ENCODE measurements around the gene LMO1. TPM values are rescaled to one million over a fixed set of nuclear protein-coding genes. Genes with fewer than 3 reads are reported as not detected.

LMO1 gene
- total and polyA plus RNA-seq, 2 of the 8 experiments (the other 6 are each of a cell fraction or from before 2014, with no cell fraction given), result 0.17 TPM; not detected in 1

- no peak overlapping the region for H2BK5ac ChIP-seq (ENCODE audit: low read depth, low read length)
- no peak for FAIRE-seq
Observed at GRCh38 chr11:8232849-8233606, 30.6 kb downstream of the LMO1 start.

More at GRCh38 chr11:8232849-8233606, 30.6 kb downstream of the LMO1 start:
- TF ChIP-seq RAD21 (IDR thresholded peaks at IDR 0.05 in 1 of 2, conservative IDR thresholded peaks at IDR 0.05 in 1 of 2; ENCODE audit: low read depth in 2 of 2, low read length in 2 of 2) (no peak), CTCF (IDR thresholded peaks at IDR 0.05; ENCODE audit: control extremely low read depth in 1 of 3, insufficient read depth in 1 of 3, low read depth in 1 of 3, low read length in 3 of 3) (no peak)
- Histone ChIP-seq H3K23me2 (ENCODE audit: low read depth, low read length) (no peaks in the 10 kb centered on the region; the same call in 1 of the 2 replicates), H2BK120ac (replicated peaks; ENCODE audit: low read depth, low read length) (no peak overlapping the region), H2AK5ac (ENCODE audit: low read depth, low read length) (no peak overlapping the region), H3K36me3 (ENCODE audit: control insufficient read depth in 2 of 4, insufficient read depth in 4 of 4, low read length in 3 of 4) (no peaks in the 10 kb centered on the region), H3K4me1 (replicated peaks in 1 of 4; ENCODE audit: control insufficient read depth in 3 of 4, insufficient read depth in 4 of 4, low read length in 3 of 4) (no peaks in the 10 kb centered on the region; a peak in 3 of 7 replicates), H3K18ac (ENCODE audit: extremely low read depth, low read length) (no peak overlapping the region), H3K4me3 (ENCODE audit: extremely low read depth in 1 of 4, insufficient read depth in 2 of 4, low read depth in 3 of 4, low read length in 4 of 4) (no peak overlapping the region), H3K4me2 (ENCODE audit: insufficient read depth in 1 of 2, low read depth in 2 of 2, low read length in 2 of 2) (no peak overlapping the region), H2BK12ac (ENCODE audit: low read depth, low read length) (no peak overlapping the region), H2BK15ac (ENCODE audit: low read length) (no peak overlapping the region), H3K27ac (ENCODE audit: low read depth, low read length) (no peak overlapping the region), H3K9me3 (ENCODE audit: insufficient read depth in 2 of 2, low read depth in 1 of 2, low read length in 1 of 2) (no peaks in the 10 kb centered on the region), H4K5ac (ENCODE audit: insufficient read length, low read depth, low read length) (no peak overlapping the region), H3K56ac (replicated peaks; ENCODE audit: insufficient read length, low read depth, low read length) (no peak overlapping the region), H3K14ac (ENCODE audit: insufficient read length) (no peak overlapping the region), H4K91ac (replicated peaks; ENCODE audit: insufficient read length, low read length) (no peak overlapping the region), H3K79me2 (ENCODE audit: control insufficient read depth in 1 of 2, insufficient read depth in 2 of 2, low read length in 2 of 2) (no peaks in the 10 kb centered on the region), H3K27me3 (replicated peaks in 1 of 4; ENCODE audit: control insufficient read depth in 3 of 4, extremely low read depth in 1 of 4, insufficient read depth in 3 of 4, low read length in 3 of 4) (no peaks in the 10 kb centered on the region), H2AFZ (ENCODE audit: low read length) (no peak overlapping the region), H3K23ac (ENCODE audit: insufficient read length) (no peak overlapping the region), H4K20me1 (replicated peaks in 1 of 2; ENCODE audit: control insufficient read depth in 1 of 2, insufficient read depth in 2 of 2, low read length in 2 of 2) (peaks cover 0 to 1% of the 10 kb centered on the region in 2 experiments), H2BK20ac (ENCODE audit: low read length) (no peak overlapping the region), H3K9ac (replicated peaks in 1 of 4; ENCODE audit: extremely low read depth in 1 of 4, low read depth in 3 of 4, low read length in 3 of 4) (no peak overlapping the region), H4K8ac (ENCODE audit: extremely low read depth, insufficient read depth, low read length) (no peak overlapping the region), H3K4ac (replicated peaks; ENCODE audit: insufficient read length, low read depth, low read length) (no peak overlapping the region), H3K79me1 (ENCODE audit: low read depth, low read length) (no peaks in the 10 kb centered on the region)
- no peak for DNase-seq (ENCODE audit: low read depth in 1 of 2, low spot score in 2 of 2)
- ChIA-PET CTCF (ENCODE audit: partially characterized antibody) (interaction anchor here (1.2 to 9.4 kb wide), 6 partner anchors 11 to 129 kb away, joined by 3 to 177 read pairs (median 18); partner anchors contain the start of gene LMO1), POLR2A (ENCODE audit: partially characterized antibody) (no interaction called here)
- WGBS, 2 experiments (ENCODE audit: extremely low coverage in 1 of 2, insufficient coverage in 1 of 2, insufficient read length in 1 of 2, insufficient replicate concordance in 2 of 2, low coverage in 1 of 2, low lambda C conversion rate in 2 of 2, missing lambda C conversion rate in 1 of 2), result 75% methylated on average over 9 of the region's 9 CpGs; no CpG with 5 or more reads in 1 of the 2 experiments
